ENCODE data around the gene ALDH1L2. TPM values are rescaled to one million over a fixed set of nuclear protein-coding genes. Genes with fewer than 3 reads are reported as not detected.
A peak's percentile ranks its signal among the peaks of the same experiment; 100 is the strongest.

The ALDH1L2 gene
- total RNA-seq (2022) (20.3 and 26.1 TPM in 2 replicates), Bru-seq, nascent RNA (percentile 72 among the genes with signal in this experiment), BruChase-seq, experiment 1, labeled RNA remaining after a 2-hour chase (percentile 69 among the genes with signal in this experiment), BruChase-seq, experiment 2, labeled RNA remaining after a 6-hour chase (percentile 75 among the genes with signal in this experiment)
- long read RNA-seq, full-length matches to known transcripts, result 2 of 10 reads
- long read RNA-seq, partial matches to known transcripts, result 4 of 10 reads
- long read RNA-seq, other reads (novel, unspliced or antisense), result 4 of 10 reads

DNA sequence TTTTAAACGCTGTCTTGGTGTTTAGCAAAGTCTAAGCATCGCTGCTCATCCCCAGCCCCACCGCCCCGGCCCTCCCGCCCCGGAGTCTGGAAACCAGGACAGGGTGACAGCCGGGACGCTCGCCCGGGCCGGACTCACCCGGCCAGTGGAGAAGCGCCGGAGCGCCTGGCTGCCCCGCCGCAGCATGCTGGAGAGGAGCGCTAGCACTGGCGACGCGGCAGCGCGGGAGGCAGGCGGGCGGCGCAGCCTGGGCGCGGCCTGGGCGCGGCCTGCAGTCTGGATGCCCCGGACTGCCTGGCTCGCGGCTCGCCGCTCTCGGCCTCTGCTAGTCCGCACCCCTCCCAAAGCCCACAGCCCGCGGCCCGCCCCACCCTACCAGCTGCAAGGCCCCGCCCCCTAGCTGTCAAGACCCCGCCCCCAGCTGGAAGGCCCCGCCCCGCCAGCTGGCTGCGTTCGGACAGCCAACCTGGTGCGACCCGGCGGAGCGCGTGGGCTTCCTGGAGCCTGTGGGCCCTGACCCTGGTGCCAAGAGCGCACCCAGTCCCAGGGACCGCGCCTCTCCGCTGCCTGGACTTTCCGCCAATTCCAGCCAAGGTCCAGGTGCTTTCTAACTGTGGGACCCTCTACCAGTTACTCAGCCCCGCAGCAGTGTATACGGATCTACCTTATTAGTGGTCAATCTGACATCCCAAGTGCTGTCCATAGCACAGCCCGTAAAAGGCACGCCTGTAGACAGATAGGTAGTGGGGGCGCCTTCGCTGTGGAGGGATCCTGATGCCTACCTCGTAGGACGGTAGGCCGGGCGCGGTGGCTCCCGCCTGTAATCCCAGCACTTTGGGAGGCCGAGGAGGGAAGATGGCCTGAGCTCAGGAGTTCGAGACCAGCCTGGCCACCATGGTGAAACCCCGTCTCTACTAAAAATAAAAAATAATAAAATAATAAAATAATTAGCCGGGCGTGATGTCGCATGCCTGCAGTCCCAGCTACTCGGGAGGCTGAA lies at the start of gene ALDH1L2:
Gene ALDH1L2 (minus strand): TSS at position 208 of the 1,000 bp plus-strand sequence. CDS start 22 bp downstream, at position 186.
- peak within 1 kb of the TSS; percentile 76 for H3K4me3 Mint-ChIP-seq (ENCODE audit: unreplicated experiment)
- POLR2A ChIA-PET, result interaction anchor here (0.6 kb wide), 5 partner anchors 25 to 778 kb away, joined by 4 to 6 read pairs (median 6); partner anchors contain the start of gene APPL2
- H3K9me3 Mint-ChIP-seq (ENCODE audit: unreplicated experiment), result peaks cover 17% of the 10 kb centered on the region
- Histone ChIP-seq H3K36me3 (ENCODE audit: control insufficient read depth, insufficient read depth, low read length) (no peaks in the 10 kb centered on the region), H3K9me3 (no peaks in the 10 kb centered on the region), H3K4me1 (peaks cover 6% of the 10 kb centered on the region; the same call in 1 of the 2 replicates), H3K4me3 (ENCODE audit: low read depth, low read length) (peak within 1 kb of the TSS; percentile 51), H3K27me3 (replicated peaks; ENCODE audit: control insufficient read depth, insufficient read depth, low read length) (no peaks in the 10 kb centered on the region)
- no TSS peak for BruUV-seq (replicated peaks)
- TF ChIP-seq, protein P1, sequence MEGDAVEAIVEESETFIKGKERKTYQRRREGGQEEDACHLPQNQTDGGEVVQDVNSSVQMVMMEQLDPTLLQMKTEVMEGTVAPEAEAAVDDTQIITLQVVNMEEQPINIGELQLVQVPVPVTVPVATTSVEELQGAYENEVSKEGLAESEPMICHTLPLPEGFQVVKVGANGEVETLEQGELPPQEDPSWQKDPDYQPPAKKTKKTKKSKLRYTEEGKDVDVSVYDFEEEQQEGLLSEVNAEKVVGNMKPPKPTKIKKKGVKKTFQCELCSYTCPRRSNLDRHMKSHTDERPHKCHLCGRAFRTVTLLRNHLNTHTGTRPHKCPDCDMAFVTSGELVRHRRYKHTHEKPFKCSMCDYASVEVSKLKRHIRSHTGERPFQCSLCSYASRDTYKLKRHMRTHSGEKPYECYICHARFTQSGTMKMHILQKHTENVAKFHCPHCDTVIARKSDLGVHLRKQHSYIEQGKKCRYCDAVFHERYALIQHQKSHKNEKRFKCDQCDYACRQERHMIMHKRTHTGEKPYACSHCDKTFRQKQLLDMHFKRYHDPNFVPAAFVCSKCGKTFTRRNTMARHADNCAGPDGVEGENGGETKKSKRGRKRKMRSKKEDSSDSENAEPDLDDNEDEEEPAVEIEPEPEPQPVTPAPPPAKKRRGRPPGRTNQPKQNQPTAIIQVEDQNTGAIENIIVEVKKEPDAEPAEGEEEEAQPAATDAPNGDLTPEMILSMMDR (IDR thresholded peaks at IDR 0.05; ENCODE audit: insufficient read depth in 1 of 2, low read depth in 1 of 2, low read length in 1 of 2, severe bottlenecking in 1 of 2, unreplicated experiment in 1 of 2), result no peak
- H3K4me1 Mint-ChIP-seq (ENCODE audit: low read depth, unreplicated experiment), result peaks cover 6% of the 10 kb centered on the region
- intact Hi-C loops (cut with micrococcal nuclease; ENCODE audit: unreplicated experiment), result loop anchor here (1.0 kb wide), 1 partner anchor 22 kb away; no protein-coding TSS in a partner anchor
- H3K27ac Mint-ChIP-seq (ENCODE audit: unreplicated experiment), result peak within 1 kb of the TSS; percentile 62
- DNase-seq, result peak; percentile 86 to 87
- no peaks in the 10 kb centered on the region for H3K36me3 Mint-ChIP-seq (ENCODE audit: insufficient read depth, unreplicated experiment)
- no peaks in the 10 kb centered on the region for H3K27me3 Mint-ChIP-seq (ENCODE audit: insufficient read depth, unreplicated experiment)
- CTCF ChIA-PET, result interaction anchor here (0.6 to 0.7 kb wide), 2 partner anchors 15 to 1372 kb away, joined by 3 to 7 read pairs; no protein-coding TSS in a partner anchor

DNA sequence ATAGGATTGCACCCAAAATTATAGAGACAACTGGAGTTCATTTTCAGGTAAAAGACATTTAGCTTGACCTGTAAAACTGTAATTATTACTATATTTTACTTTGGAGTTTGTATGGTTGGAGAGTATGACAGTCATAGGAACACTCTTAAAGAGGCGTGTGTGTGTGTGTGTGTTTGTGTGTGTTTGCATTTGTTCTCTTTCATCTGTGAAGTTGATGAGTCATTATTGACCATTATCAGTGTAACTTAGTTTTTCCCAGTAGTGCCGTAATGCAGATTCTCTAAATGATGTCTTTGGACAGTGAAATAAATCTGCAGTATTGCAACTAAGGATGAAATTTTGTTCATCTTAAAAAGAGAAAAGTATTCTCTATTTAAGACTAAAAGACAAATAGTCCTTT lies 36.3 kb upstream of the ALDH1L2 start:
- no peak overlapping the region for H3K27ac Mint-ChIP-seq (ENCODE audit: unreplicated experiment)
- H3K4me1 Mint-ChIP-seq (ENCODE audit: low read depth, unreplicated experiment), result no peaks in the 10 kb centered on the region
- ChIA-PET POLR2A (no interaction called here), CTCF (no interaction called here)
- no peak overlapping the region for H3K4me3 Mint-ChIP-seq (ENCODE audit: unreplicated experiment)
- H3K4me1 ChIP-seq, result no peaks in the 10 kb centered on the region
- BruUV-seq (replicated peaks), result no TSS peak
- H3K9me3 ChIP-seq, result no peaks in the 10 kb centered on the region
- H3K27me3 Mint-ChIP-seq (ENCODE audit: insufficient read depth, unreplicated experiment), result no peaks in the 10 kb centered on the region
- no peak overlapping the region for H3K4me3 ChIP-seq (ENCODE audit: low read depth, low read length)
- H3K36me3 ChIP-seq (ENCODE audit: control insufficient read depth, insufficient read depth, low read length), result peaks cover 3% of the 10 kb centered on the region; the same call in 1 of the 2 replicates
- H3K27me3 ChIP-seq (replicated peaks; ENCODE audit: control insufficient read depth, insufficient read depth, low read length), result no peaks in the 10 kb centered on the region
- TF ChIP-seq, protein P1 (IDR thresholded peaks at IDR 0.05; ENCODE audit: insufficient read depth in 1 of 2, low read depth in 1 of 2, low read length in 1 of 2, severe bottlenecking in 1 of 2, unreplicated experiment in 1 of 2), result no peak
- peaks cover 49% of the 10 kb centered on the region for H3K36me3 Mint-ChIP-seq (ENCODE audit: insufficient read depth, unreplicated experiment)
- no peak for DNase-seq
- no peaks in the 10 kb centered on the region for H3K9me3 Mint-ChIP-seq (ENCODE audit: unreplicated experiment)
- intact Hi-C loops (cut with micrococcal nuclease; ENCODE audit: unreplicated experiment), result no loop called here

DNA sequence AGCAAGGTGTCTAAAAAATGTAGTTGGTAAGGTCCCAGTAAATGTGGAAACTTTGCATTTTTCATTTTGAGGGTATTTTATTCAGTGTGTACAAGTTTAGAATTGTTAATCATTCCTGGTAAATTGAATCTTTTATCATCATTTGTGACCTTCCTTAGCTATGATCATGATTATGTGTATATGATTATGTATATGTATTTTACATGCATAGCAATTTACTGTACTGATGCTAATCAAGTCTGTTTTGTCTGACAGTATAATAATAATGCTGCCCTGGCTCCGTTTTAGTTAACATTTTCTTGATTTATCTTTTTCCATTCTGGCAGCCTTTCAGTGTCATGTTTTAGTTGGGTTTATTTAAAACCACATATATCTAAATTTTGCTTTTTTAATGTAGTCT lies 32.7 kb upstream of the ALDH1L2 start:
- H3K27me3 ChIP-seq (replicated peaks; ENCODE audit: control insufficient read depth, insufficient read depth, low read length), result no peaks in the 10 kb centered on the region
- DNase-seq, result no peak
- TF ChIP-seq, protein P1 (IDR thresholded peaks at IDR 0.05; ENCODE audit: insufficient read depth in 1 of 2, low read depth in 1 of 2, low read length in 1 of 2, severe bottlenecking in 1 of 2, unreplicated experiment in 1 of 2), result no peak
- POLR2A ChIA-PET, result no interaction called here
- Mint-ChIP-seq H3K27me3 (ENCODE audit: insufficient read depth, unreplicated experiment) (no peaks in the 10 kb centered on the region), H3K4me3 (ENCODE audit: unreplicated experiment) (no peak overlapping the region), H3K9me3 (ENCODE audit: unreplicated experiment) (no peaks in the 10 kb centered on the region), H3K4me1 (ENCODE audit: low read depth, unreplicated experiment) (peaks cover 9% of the 10 kb centered on the region), H3K36me3 (ENCODE audit: insufficient read depth, unreplicated experiment) (peaks cover 34% of the 10 kb centered on the region), H3K27ac (ENCODE audit: unreplicated experiment) (no peak overlapping the region)
- no TSS peak for BruUV-seq (replicated peaks)
- H3K9me3 ChIP-seq, result no peaks in the 10 kb centered on the region
- intact Hi-C loops (cut with micrococcal nuclease; ENCODE audit: unreplicated experiment), result no loop called here
- no peaks in the 10 kb centered on the region for H3K4me1 ChIP-seq
- CTCF ChIA-PET, result no interaction called here
- H3K36me3 ChIP-seq (ENCODE audit: control insufficient read depth, insufficient read depth, low read length), result peaks cover 1% of the 10 kb centered on the region; the same call in 1 of the 2 replicates
- H3K4me3 ChIP-seq (ENCODE audit: low read depth, low read length), result no peak overlapping the region

Data from Caco-2 (cell line).